ENCODE results near the gene KIF13A. TPM values are rescaled to one million over a fixed set of nuclear protein-coding genes. Genes with fewer than 3 reads are reported as not detected.

Gene KIF13A
- total and polyA plus RNA-seq, 9 of the 15 experiments (the other 6 are each of a cell fraction or from before 2014, with no cell fraction given) = 3.6 to 44.3 (median 29.7) TPM

DNA sequence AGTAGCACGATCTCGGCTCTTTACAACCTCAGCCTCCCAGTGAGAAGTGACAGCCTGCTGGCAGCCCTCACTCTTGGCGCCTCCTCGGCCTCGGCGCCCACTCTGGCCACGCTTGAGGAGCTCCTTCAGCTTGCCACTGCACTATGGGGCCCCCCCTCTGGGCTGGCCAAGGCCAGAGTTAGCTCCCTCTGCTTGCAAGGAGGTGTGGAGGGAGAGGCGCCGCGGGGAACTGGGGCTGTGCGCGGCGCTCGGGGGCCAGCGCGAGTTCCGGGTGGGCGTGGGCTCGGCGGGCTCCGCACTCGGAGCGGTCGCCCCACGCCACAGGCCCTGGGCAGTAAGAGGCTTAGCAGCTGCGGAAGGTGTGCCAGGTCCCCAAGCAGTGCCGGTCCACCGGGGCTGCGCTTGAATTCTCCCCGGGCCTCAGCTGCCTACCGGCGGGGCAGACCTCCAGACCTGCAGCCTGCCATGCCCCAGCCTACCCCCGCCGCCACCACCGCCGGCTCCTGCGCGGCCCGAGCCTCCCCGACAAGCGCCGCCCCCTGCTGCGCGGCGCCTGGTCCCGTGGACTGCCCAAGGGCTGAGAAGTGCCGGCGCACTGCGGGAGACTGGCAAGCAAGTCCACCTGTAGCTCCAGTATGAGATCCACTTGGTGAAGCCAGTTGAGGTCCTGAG lies 258.7 kb downstream of the KIF13A start:
- Histone ChIP-seq H3K4me3 (no peak overlapping the region), H3K9me3 (replicated peaks; ENCODE audit: control insufficient read depth, insufficient read depth, low read depth, low read length) (no peaks in the 10 kb centered on the region), H3K27ac (ENCODE audit: extremely low read depth, low read depth, low read length) (no peak overlapping the region), H3K4me2 (ENCODE audit: insufficient read depth, low read length) (no peak overlapping the region), H3K9me1 (ENCODE audit: control insufficient read depth, insufficient read depth, low read length) (no peaks in the 10 kb centered on the region), H3K27me3 (ENCODE audit: control insufficient read depth in 2 of 2, insufficient read depth in 2 of 2, low read length in 2 of 2) (no peaks in the 10 kb centered on the region), H3K79me2 (ENCODE audit: control insufficient read depth, insufficient read depth, low read length) (no peaks in the 10 kb centered on the region), H3K4me1 (replicated peaks in 1 of 2; ENCODE audit: control insufficient read depth in 2 of 2, insufficient read depth in 2 of 2, low read length in 2 of 2) (peaks cover 4 to 16% of the 10 kb centered on the region in 2 experiments), H2AFZ (ENCODE audit: low read depth, low read length) (no peak overlapping the region), H3K36me3 (ENCODE audit: control insufficient read depth, insufficient read depth, low read length) (no peaks in the 10 kb centered on the region), H4K20me1 (replicated peaks; ENCODE audit: control insufficient read depth, insufficient read depth, low read length) (no peaks in the 10 kb centered on the region), H3K9ac (ENCODE audit: insufficient read depth in 1 of 2, low read depth in 2 of 2, low read length in 2 of 2) (no peak overlapping the region)
- POLR2A ChIA-PET = interaction anchor here (0.6 to 2.6 kb wide), 7 partner anchors 13 to 27 kb away, joined by 3 to 15 read pairs (median 5); partner anchors contain the start of gene NUP153
- DNase-seq (ENCODE audit: extremely low read depth in 1 of 4, low spot score in 3 of 4) = no peak
- no peak for FAIRE-seq
- no peak for ATAC-seq
- intact Hi-C loops (cut with micrococcal nuclease) (no loop called here), in situ Hi-C loops (cut with MboI) (no loop called here)
- no TSS peak for BruUV-seq (replicated peaks)
- CTCF ChIA-PET (ENCODE audit: low intra/inter-chr PET ratio) = no interaction called here
- no peak for TF ChIP-seq SRF (CRISPR knock-in tag; IDR thresholded peaks at IDR 0.05)
- TF ChIP-seq, protein P1, sequence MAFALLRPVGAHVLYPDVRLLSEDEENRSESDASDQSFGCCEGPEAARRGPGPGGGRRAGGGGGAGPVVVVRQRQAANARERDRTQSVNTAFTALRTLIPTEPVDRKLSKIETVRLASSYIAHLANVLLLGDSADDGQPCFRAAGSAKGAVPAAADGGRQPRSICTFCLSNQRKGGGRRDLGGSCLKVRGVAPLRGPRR (CRISPR knock-in tag; IDR thresholded peaks at IDR 0.05) = no peak
- TF ChIP-seq, protein P2, sequence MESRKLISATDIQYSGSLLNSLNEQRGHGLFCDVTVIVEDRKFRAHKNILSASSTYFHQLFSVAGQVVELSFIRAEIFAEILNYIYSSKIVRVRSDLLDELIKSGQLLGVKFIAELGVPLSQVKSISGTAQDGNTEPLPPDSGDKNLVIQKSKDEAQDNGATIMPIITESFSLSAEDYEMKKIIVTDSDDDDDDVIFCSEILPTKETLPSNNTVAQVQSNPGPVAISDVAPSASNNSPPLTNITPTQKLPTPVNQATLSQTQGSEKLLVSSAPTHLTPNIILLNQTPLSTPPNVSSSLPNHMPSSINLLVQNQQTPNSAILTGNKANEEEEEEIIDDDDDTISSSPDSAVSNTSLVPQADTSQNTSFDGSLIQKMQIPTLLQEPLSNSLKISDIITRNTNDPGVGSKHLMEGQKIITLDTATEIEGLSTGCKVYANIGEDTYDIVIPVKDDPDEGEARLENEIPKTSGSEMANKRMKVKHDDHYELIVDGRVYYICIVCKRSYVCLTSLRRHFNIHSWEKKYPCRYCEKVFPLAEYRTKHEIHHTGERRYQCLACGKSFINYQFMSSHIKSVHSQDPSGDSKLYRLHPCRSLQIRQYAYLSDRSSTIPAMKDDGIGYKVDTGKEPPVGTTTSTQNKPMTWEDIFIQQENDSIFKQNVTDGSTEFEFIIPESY (CRISPR knock-in tag; IDR thresholded peaks at IDR 0.05) = peak; percentile 85
- TF ChIP-seq NBN (IDR thresholded peaks at IDR 0.05; ENCODE audit: low read depth) = no peak
- no peak for TF ChIP-seq JUN (IDR thresholded peaks at IDR 0.05; ENCODE audit: borderline replicate concordance, low read depth, low read length)
- peak; percentile 13; the same call in 1 of the 2 replicates for TF ChIP-seq JUN (CRISPR knock-in tag; IDR thresholded peaks at IDR 0.05; ENCODE audit: borderline replicate concordance)
- TF ChIP-seq E2F5 (CRISPR knock-in tag; IDR thresholded peaks at IDR 0.05) = no peak
- 96% methylated on average over 33 of the region's 49 CpGs for WGBS (ENCODE audit: insufficient coverage, low coverage, missing lambda C conversion rate)
